Hematopoietic multipotent progenitor cell treated with erythropoietin and hydrocortisone succinate and interleukin-3 and kit ligand, for 4 days (in vitro differentiated cells): Measurements from ENCODE around the gene RPL32.

ENCODE experiments used
- DNase-seq: peaks from one replicate; pipeline ENCODE4 v3.0.0-alpha.2; 2015

RPL32 gene

DNA sequence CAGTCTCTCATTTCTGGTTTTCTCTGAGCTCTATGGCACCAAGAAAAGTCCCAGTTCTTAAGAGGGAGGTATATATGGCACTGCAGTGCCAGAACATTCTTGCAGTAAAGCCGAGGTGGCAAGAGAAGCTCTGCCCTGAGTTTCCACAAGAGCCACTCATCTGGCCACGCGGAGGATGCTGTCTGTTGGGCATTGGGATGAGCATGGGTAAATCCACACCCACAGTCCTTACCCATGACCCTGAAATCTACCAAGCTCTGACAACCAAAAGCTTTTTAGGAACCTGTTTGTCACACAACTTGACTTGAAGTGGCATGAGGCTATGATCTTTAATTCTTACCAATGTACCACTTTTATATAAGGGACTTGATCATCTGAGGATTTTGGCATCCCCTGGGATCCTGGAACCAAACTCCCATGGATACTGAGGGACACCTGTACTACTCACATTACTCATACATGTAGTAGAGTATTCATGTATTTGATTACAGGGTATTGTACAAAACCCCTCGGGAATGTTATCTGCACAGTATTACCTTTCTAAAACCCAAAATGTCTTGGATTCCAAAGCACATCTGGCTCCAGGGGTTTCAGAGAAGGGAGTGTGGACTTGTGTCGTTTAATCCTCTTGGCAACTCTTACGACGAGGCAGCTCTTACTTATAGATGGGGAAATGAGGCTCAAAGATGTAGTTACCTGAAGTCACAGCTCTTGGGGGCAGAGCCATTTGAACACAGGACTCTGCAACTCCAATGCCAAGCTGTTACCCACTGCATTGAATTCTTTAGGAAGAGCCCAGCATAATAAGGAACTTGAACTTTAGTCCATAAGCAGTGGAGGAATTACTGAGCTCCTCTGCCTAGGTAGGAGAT, 8.8 kb downstream of the RPL32 start:
- DNase-seq: no peak

GRCh38 chr3:12831301-12831866, 10.0 kb downstream of the RPL32 start:
- DNase-seq: no peak

- peak; percentile 40 for DNase-seq
These were observed 10.6 kb downstream of the RPL32 start for GRCh38 chr3:12830785-12831156.

- DNase-seq: no peak
These were observed 11.2 kb downstream of the RPL32 start for GRCh38 chr3:12829886-12830784.

DNA sequence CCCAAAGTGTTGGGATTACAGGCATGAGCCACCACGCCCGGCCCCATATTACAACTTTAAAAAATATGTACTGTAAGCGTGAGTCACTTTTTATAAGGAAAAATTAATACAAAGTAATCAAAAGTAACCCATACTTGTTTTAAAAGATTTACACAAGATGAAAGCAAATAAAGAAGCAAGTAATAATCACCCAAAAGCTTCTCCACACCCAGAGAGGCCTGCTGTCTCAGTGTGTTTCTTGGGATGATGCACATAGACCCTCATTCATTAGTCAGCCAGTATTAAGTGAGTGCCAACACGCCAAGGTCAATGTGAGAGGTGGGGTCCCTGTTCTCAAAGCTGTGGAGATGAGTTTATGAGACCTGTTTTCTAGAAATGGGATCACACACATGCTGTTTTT, 12.0 kb downstream of the RPL32 start:
- no peak for DNase-seq

GRCh38 chr3:12828751-12829150, 12.6 kb downstream of the RPL32 start:
- DNase-seq: no peak

DNA sequence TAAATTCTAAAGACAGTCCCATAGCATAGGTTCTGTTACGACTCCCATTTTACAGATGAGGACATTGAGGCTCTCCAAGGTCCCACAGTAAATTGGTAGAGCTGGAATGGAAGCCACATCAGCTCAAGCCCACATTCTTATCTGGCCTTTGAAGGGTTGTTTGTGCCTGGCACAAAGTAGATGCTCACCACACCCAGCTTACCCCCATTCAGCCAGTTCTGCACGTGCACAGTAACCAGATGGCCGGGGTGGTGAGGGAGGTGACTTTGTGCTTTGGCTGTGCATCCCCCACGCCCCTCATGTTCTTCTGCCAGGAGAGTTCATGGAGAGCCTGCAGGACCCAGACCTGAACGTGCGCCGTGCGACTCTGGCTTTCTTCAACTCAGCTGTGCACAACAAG, 16.2 kb downstream of the RPL32 start:
- DNase-seq: peak; percentile 89

DNA sequence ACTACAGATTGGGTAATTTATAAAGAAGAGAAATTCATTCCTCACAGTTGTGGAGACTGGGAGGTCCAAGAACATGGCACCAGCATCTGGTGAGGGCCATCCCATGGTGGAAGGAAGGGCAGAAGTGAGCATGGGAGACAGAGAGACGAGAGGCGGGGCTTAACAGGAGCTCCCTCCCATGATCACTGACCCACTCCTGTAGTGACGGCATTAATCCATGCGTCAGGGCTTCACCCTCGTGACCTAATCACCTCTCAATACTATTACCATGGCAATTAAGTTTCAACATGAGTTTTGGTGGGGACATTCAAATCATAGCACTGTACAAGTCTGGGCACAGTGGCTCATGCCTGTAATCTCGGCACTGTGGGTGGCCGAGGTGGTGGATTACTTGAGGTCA, 17.1 kb downstream of the RPL32 start:
- no peak for DNase-seq

DNA sequence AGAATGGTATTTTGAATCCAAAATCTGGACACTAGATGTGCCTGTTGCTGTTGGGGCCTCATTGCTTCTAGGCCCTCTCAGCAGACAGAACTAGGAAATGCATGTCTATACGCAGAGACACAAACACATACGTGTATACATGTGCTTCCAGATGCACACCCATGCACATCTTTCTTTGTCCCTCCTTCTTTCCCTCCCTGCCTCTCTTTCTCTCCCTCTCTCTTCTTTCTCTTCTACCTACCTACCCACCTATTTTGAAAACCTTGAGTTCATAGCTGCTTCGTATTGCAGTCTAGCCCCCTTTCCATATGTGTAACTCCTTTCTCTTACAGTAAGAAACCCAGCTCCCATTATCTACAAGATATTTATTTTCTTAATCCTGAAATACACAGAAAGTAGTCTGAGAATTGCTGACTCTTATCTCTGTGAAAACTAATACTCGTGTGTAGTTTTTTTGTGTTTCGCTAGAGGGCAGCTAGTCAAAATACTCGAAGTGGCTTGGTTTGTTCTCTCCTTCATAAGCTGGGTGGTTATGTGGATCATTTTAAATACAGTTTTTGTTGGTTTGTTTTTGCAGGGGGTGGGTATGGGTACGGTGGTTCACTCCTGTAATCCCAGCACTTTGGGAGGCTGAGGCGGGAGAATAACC, 18.5 kb downstream of the RPL32 start:
- DNase-seq: peak; percentile 79

DNA sequence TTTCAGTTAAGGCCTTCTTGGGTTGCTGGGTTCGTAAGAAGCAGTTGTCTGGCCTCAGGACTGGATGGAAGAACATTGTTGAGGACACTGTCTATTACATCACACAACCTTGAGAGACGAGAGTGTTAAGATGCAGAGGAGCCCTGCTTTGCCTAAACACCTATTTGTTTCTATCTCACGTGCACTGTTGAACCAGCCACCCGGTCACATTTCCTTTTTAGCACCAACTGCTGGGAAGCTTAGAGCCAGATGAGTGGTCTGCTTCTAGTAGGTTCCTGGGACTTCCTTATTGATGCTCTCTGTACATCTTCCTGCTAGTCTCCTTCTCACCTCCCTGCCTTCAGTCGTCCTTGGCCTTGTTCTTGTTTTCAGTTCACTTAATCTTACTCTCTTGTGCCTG, 22.6 kb downstream of the RPL32 start:
- no peak for DNase-seq

GRCh38 chr3:12818273-12818672, 23.1 kb downstream of the RPL32 start:
- DNase-seq: no peak

DNA sequence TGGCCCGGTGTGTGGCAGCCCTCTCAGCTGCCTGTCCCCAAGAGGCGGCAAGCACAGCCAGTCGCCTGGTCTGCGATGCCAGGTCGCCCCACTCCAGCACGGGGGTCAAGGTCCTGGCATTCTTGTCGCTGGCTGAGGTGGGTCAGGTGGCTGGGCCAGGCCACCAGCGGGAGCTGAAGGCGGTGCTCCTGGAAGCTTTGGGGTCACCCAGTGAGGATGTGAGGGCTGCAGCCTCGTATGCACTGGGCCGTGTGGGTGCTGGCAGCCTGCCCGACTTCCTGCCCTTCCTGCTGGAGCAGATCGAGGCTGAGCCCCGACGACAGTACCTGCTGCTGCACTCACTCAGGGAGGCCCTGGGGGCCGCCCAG, 24.0 kb downstream of the RPL32 start:
- DNase-seq: peak; percentile 50

DNA sequence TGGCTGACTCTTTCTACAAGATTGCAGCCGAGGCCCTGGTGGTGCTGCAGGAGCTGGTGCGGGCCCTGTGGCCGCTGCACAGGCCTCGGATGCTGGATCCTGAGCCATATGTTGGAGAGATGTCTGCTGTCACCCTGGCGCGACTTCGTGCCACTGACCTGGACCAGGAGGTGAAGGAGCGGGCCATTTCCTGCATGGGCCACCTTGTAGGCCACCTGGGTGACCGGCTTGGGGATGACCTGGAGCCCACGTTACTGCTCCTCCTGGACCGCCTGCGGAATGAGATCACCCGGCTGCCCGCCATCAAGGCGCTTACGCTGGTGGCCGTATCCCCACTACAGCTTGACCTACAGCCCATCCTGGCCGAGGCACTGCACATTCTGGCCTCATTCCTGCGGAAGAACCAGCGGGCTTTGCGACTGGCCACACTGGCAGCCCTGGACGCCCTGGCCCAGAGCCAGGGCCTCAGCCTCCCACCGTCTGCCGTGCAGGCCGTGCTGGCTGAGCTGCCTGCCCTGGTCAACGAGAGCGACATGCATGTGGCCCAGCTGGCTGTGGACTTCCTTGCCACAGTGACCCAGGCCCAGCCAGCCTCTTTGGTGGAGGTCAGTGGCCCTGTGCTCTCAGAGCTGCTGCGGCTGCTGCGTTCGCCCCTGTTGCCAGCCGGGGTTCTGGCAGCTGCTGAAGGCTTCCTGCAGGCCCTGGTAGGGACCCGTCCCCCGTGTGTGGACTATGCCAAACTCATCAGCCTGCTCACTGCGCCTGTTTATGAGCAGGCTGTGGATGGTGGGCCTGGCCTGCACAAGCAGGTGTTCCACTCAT, 24.6 kb downstream of the RPL32 start:
- no peak for DNase-seq

DNA sequence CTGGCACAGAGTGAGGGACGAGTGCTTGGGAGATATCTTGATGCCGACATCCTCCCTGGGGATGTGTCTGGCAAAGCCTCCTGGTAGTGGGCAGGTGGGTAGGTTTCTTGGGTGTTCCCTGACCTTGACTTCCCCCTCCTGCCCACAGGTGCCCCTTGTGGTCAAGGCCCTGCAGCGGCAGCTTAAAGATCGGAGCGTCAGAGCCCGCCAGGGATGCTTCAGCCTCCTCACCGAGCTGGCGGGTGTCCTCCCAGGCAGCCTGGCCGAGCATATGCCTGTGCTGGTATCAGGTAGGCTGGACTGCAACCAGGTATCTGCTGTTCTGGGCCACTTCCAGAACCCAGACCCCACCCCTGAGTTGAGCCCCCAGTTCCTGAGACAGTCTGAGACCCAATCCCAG, 25.6 kb downstream of the RPL32 start:
- no peak for DNase-seq

DNA sequence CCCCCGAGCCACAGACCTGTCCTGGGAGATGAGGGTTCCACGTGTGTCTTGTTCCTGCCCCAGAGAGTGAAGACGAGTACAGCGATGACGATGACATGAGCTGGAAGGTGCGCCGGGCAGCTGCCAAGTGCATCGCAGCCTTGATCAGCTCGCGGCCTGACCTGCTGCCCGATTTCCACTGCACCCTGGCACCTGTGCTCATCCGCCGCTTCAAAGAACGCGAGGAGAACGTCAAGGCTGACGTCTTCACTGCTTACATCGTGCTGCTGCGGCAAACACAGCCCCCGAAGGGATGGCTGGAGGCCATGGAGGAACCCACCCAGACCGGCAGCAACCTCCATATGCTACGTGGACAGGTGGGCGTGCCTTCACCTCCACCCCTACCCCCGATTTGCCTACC, 26.3 kb downstream of the RPL32 start:
- no peak for DNase-seq

GRCh38 chr3:12813967-12814366, 27.4 kb downstream of the RPL32 start:
- no peak for DNase-seq

DNA sequence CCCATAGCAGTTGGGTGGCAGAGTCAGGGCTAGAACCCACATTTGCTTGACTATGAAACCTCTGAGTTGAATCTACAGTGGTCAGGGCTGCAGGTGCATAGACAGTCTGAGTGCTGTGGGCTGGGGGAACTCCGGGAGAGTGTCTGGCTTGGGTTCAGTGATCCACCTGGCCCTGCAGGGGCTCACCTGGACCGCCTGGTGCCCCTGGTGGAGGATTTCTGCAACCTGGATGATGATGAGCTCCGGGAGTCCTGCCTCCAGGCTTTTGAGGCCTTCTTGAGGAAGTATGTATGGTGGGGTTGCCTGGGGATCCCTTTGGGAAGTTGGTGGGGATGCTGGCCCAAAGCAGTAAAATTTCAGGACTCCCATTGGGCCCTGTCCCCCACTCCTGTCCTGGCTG, 28.6 kb downstream of the RPL32 start:
- no peak for DNase-seq

DNA sequence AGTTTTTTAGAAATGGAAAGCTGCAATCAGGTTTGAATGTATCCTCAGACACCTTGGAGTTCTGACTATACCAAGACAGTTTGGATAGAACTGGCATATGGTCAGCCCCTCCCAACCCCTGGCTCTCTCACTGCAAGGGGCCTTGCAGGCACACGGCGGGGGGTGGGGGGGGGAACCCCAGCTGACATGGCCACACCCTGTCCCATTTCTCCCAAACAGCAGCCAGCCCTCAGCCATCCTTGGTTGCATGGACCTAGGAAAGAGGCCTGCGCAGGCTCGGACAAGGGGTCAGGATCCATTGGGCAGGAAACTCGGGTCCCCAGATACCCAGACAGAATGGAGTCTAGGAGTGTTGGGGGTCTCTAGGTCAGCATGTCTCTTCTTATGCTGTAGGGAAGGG, 30.4 kb downstream of the RPL32 start:
- peak; percentile 46 for DNase-seq

- DNase-seq: peak; percentile 98
These were observed 31.2 kb downstream of the RPL32 start for GRCh38 chr3:12810013-12810780.

- no peak for DNase-seq
These were observed 31.9 kb downstream of the RPL32 start for GRCh38 chr3:12809435-12809834.

GRCh38 chr3:12809001-12809400, 32.4 kb downstream of the RPL32 start:
- no peak for DNase-seq

DNA sequence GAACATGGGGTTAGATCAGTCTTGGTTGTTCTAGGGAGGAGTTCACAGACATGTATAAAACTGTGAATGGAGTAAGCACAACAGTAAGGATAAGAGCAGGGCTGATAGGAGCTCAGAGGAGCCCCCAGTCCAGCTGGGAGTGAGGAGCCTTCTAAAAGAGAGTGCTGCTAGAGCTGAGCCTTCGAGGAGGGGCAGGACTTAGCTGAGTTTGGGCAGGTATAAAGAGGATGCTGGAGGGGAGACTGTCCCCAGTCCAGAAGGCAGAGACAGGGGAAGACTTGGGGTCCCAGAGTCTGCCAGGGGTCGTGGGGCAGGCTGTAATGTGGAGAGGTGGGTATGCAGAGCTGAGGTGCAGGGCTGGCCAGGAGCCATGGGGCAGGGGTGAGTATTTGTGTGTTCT, 32.8 kb downstream of the RPL32 start:
- DNase-seq: no peak
